HepG2 (cell line): ENCODE results near the gene RAD50. TPM values are rescaled to one million over a fixed set of nuclear protein-coding genes. Genes with fewer than 3 reads are reported as not detected.

Experiments used
- polyA plus RNA-seq, 8 experiments: library from polyadenylated mRNA; depleted of rRNA in 3 of 8; stranded (reverse) in 7 of 8; unstranded in 1 of 8; fragments of >200 nt; fragmentation: Illumina TruSeq in 4 of 8; extraction: Trizol in 4 of 8; gene quantifications; 2 replicates each; pipeline versions ENCODE4 v1.2.1 to v1.2.3, GENCODE V29; 2011 to 2016; ENCODE audit warnings: low read depth in 4 of 8, missing spikeins in 1 of 8, mixed read lengths in 1 of 8; ENCODE audit not compliant: insufficient read depth in 1 of 8
- total RNA-seq, 5 experiments: library from RNA; depleted of rRNA; stranded (reverse); fragments of >200 nt; fragmentation: Illumina TruSeq; extraction: Trizol; gene quantifications; 2 replicates each; pipeline ENCODE4 v1.2.3, GENCODE V29; 2016; ENCODE audit warnings: low read depth in 1 of 5

The RAD50 gene
- total and polyA plus RNA-seq, 2 of the 13 experiments (the other 11 are each of a cell fraction or from before 2014, with no cell fraction given): 19.2 to 23.4 TPM

Other genes with a start within 250 kb of the RAD50 start
- 4.0 and 7.1 TPM in 2 replicates for gene SLC22A5, start 187.3 kb upstream of the RAD50 start, total RNA-seq (2016; rRNA removed; fragmentation: Illumina TruSeq; extraction: Trizol)
- gene SLC22A5, start 187.3 kb upstream of the RAD50 start, polyA plus RNA-seq (2011; rRNA removed): 15.1 and 17.1 TPM in 2 replicates
- 5.8 and 8.8 TPM in 2 replicates for gene IRF1, start 66.2 kb upstream of the RAD50 start, total RNA-seq (2016; rRNA removed; fragmentation: Illumina TruSeq; extraction: Trizol)
- gene IRF1, start 66.2 kb upstream of the RAD50 start, polyA plus RNA-seq (2011; rRNA removed): 4.1 and 4.4 TPM in 2 replicates
- gene IL5, start 13.5 kb upstream of the RAD50 start, total RNA-seq (2016; rRNA removed; fragmentation: Illumina TruSeq; extraction: Trizol): not detected in 2 replicates
- gene IL5, start 13.5 kb upstream of the RAD50 start, polyA plus RNA-seq (2011; rRNA removed): not detected in 2 replicates
- not detected in 2 replicates for gene IL13, start 101.2 kb downstream of the RAD50 start, total RNA-seq (2016; rRNA removed; fragmentation: Illumina TruSeq; extraction: Trizol)
- gene IL13, start 101.2 kb downstream of the RAD50 start, polyA plus RNA-seq (2011; rRNA removed): 0.05 TPM in 1 of 2 replicates, not detected in the other
- not detected in 2 replicates for gene IL4, start 117.0 kb downstream of the RAD50 start, total RNA-seq (2016; rRNA removed; fragmentation: Illumina TruSeq; extraction: Trizol)
- gene IL4, start 117.0 kb downstream of the RAD50 start, polyA plus RNA-seq (2011; rRNA removed): not detected in 2 replicates
- gene KIF3A, start 180.6 kb downstream of the RAD50 start, total RNA-seq (2016; rRNA removed; fragmentation: Illumina TruSeq; extraction: Trizol): 8.4 and 11.3 TPM in 2 replicates
- gene KIF3A, start 180.6 kb downstream of the RAD50 start, polyA plus RNA-seq (2011; rRNA removed): 2.3 TPM in 2 replicates
- gene CCNI2, start 190.4 kb downstream of the RAD50 start, total RNA-seq (2016; rRNA removed; fragmentation: Illumina TruSeq; extraction: Trizol): not detected in 2 replicates
- 0.03 TPM in 1 of 2 replicates, not detected in the other for gene CCNI2, start 190.4 kb downstream of the RAD50 start, polyA plus RNA-seq (2011; rRNA removed)
- 49.9 and 50.7 TPM in 2 replicates for gene SEPTIN8, start 220.3 kb downstream of the RAD50 start, total RNA-seq (2016; rRNA removed; fragmentation: Illumina TruSeq; extraction: Trizol)
- gene SEPTIN8, start 220.3 kb downstream of the RAD50 start, polyA plus RNA-seq (2011; rRNA removed): 41.4 and 52.4 TPM in 2 replicates